T-helper 2 cell treated with Interferon-gamma antibody and Interleukin-4, amounts not matched to agents 5 μg/mL and 100 μg/mL, for 36 hours (primary cell): Measurements from ENCODE around the gene CTNND2.

ENCODE experiments used
- DNase-seq: peaks from one replicate; pipeline ENCODE4 v3.0.0; 2021; ENCODE audit warnings: low spot score
- H3K27ac Mint-ChIP-seq: one replicate; pipeline ENCODE4 v1.8.0; 2021; ENCODE audit warnings: mild to moderate bottlenecking, mixed read lengths
- H3K27me3 Mint-ChIP-seq: one replicate; pipeline ENCODE4 v1.8.0; 2021; ENCODE audit warnings: low read depth, mixed read lengths
- H3K36me3 Mint-ChIP-seq: one replicate; pipeline ENCODE4 v1.8.0; 2021; ENCODE audit warnings: low read depth, mixed read lengths
- H3K4me1 Mint-ChIP-seq: one replicate; pipeline ENCODE4 v1.8.0; 2021; ENCODE audit warnings: low read depth, mixed read lengths
- H3K4me3 Mint-ChIP-seq: one replicate; pipeline ENCODE4 v1.8.0; 2022; ENCODE audit warnings: mild to moderate bottlenecking, moderate library complexity, mixed read lengths
- H3K9me3 Mint-ChIP-seq: one replicate; pipeline ENCODE4 v1.8.0; 2021; ENCODE audit warnings: mixed read lengths

Gene CTNND2

DNA sequence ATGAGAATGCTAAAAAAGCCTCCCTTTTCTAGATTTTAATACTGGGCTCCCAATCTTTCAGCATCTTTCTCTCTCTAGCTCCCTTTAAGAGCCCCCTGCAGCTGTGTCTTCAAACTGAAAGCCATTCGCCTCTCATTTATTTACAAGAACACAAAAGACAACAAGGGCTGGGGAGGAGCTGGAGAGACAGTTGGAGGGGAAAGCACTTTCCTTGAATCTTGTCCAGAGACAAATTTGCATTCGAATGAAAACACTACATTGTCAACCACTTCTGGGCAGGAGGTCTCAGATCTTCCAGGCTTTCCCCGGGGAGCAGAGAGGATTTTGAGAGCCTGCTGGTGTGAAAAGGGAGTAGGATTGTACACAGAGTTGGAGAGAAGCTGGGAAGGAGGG, 518.3 kb downstream of the CTNND2 start:
- no peaks in the 10 kb centered on the region for H3K9me3 Mint-ChIP-seq
- no peak overlapping the region for H3K27ac Mint-ChIP-seq
- H3K27me3 Mint-ChIP-seq, result peaks cover 32% of the 10 kb centered on the region
- no peaks in the 10 kb centered on the region for H3K4me1 Mint-ChIP-seq
- H3K4me3 Mint-ChIP-seq, result no peak overlapping the region
- no peaks in the 10 kb centered on the region for H3K36me3 Mint-ChIP-seq
- no peak for DNase-seq

DNA sequence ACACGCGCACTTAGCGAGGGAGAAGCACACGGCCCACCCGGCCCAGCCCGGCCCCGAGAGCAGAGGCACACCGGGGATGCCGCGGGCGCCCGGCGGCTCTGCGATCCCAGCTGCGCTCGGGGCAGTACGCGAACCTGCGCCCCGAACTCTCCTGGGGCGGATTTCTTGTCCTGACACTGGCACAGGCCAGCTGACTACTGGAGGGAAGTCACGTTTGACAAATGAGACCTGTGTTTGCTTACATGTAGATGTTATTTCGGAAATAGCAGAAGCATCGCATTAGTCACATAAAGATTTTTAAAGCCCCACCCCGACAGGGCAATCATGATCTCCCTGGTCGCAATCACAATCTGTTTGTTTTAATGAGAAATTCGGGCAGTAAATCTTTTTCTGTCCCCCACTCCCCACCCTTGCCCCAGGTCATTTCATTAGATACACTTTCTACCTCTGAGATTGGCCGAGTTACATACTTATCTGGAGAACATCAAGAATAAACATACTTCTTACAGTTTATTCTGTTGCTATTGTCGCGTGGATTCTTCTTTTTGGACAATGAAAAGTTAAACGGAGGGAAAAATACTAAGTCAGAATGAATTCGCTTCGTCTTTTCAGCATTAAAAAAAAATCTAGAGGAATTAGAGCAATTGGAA, 518.9 kb downstream of the CTNND2 start:
- Mint-ChIP-seq H3K4me1 (no peaks in the 10 kb centered on the region), H3K36me3 (no peaks in the 10 kb centered on the region), H3K9me3 (no peaks in the 10 kb centered on the region), H3K27me3 (peaks cover 32% of the 10 kb centered on the region), H3K4me3 (no peak overlapping the region), H3K27ac (no peak overlapping the region)
- no peak for DNase-seq

DNA sequence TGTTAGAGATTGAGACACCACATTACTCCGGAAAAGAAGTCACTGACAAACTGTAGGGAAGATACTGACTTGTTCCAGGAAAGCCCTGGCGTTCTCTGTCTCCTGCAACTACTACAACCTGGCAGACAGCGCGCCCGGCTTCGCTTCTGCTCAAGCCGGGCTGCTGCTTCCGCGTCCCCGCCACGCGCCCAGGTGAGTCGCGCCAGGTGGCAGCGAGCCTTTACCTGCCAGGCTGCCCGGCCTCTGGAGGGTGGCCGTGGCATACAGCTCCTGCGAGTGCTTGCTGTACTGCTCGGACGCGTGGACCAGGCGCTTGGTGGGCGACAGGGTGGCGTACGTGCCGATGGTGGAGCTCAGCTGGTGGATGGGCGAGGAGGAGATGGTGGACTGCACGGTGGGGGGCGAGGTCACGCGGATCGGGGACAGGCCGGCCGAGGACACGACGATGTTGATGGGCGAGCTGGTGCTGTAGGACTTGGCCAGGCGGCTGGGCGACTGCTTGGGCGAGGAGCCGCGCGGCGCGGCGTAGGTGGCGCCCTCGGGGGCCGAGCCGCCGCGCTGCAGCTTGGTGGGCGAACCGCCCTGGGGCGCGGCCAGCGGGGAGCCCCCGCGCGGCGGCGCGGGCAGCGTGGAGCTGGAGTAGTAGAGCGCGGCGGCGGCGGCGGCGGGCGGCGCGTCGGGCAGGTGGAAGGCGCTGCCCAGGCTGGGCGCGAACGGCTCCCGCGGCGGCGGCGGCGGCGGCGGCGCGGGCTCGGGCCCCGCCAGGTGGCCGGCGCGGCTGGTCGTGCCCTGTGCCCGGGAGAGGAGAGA, 519.6 kb downstream of the CTNND2 start:
- DNase-seq, result no peak
- H3K9me3 Mint-ChIP-seq, result no peaks in the 10 kb centered on the region
- no peak overlapping the region for H3K27ac Mint-ChIP-seq
- no peak overlapping the region for H3K4me3 Mint-ChIP-seq
- H3K36me3 Mint-ChIP-seq, result no peaks in the 10 kb centered on the region
- no peaks in the 10 kb centered on the region for H3K4me1 Mint-ChIP-seq
- peaks cover 32% of the 10 kb centered on the region for H3K27me3 Mint-ChIP-seq

DNA sequence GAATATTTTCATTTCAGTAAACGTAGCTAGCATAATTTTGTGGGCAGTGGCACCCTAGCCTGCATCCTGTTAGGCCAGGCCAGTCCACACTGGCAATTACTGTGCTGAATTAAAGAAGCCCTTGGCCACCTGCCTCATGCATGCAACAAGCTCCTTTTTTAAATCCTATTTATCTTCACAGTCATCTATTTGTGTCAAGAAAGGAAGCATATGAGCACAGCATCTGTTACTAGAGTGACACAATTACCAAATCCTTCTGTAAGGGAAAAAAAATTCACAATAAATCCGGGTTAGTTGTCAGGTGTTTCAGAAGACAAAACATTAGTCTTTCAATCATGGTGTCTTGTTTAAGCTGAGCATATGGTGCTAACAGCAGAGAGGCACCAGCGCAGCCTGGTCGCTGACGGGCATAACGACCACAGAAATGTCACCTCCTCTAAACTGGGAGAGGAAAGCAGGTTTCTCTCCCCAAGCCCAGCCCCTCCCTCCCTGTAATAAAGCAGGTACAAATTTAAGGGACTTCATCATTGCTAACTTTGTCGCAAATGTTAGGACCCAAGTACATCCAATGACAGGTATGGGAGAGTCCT, 520.6 kb downstream of the CTNND2 start:
- Mint-ChIP-seq H3K4me1 (no peaks in the 10 kb centered on the region), H3K27ac (no peak overlapping the region), H3K9me3 (no peaks in the 10 kb centered on the region), H3K27me3 (peaks cover 30% of the 10 kb centered on the region), H3K36me3 (no peaks in the 10 kb centered on the region), H3K4me3 (no peak overlapping the region)
- DNase-seq, result no peak

DNA sequence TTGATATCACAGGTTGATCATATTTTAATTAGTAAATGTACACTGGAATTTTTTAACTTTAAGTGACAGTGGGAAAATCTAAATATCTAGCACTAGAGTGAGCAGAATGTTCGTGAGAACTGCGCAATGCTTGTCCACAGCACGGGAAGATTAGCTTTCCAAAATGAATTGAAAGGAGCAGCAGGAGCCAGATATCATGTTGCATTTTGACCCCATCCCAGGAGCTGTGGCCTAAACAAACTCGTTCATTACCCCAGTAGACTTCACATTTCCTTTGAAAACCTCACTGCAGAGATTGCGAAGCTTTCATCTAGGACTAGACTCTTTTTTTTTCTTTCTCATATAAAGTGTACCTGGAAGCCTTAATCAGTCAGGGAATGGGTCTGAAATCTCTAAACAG, 525.8 kb downstream of the CTNND2 start:
- no peak overlapping the region for H3K27ac Mint-ChIP-seq
- DNase-seq, result no peak
- H3K36me3 Mint-ChIP-seq, result no peaks in the 10 kb centered on the region
- H3K27me3 Mint-ChIP-seq, result peaks cover 8% of the 10 kb centered on the region
- no peak overlapping the region for H3K4me3 Mint-ChIP-seq
- no peaks in the 10 kb centered on the region for H3K9me3 Mint-ChIP-seq
- no peaks in the 10 kb centered on the region for H3K4me1 Mint-ChIP-seq

DNA sequence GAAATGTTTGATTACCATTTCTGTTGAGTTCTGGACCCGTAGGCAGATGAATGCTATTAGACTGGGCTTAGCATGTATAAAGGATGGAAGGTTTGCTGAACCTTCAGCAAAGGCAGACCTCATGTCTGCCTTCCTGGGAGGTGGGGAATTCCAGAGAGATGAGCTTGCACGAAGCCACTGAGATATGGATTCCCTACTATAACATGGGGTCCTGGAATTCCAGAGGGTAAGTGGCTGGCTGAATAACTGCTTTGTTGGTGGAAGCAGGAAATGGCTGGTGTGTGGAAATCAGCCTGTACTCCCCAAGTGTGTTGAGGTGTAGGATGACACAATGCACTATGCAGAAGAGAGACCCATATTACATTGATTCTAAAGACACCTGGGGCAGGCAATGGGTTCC, 526.4 kb downstream of the CTNND2 start:
- no peaks in the 10 kb centered on the region for H3K4me1 Mint-ChIP-seq
- no peak for DNase-seq
- H3K36me3 Mint-ChIP-seq, result no peaks in the 10 kb centered on the region
- H3K4me3 Mint-ChIP-seq, result no peak overlapping the region
- H3K27ac Mint-ChIP-seq, result no peak overlapping the region
- H3K9me3 Mint-ChIP-seq, result no peaks in the 10 kb centered on the region
- H3K27me3 Mint-ChIP-seq, result peaks cover 5% of the 10 kb centered on the region

DNA sequence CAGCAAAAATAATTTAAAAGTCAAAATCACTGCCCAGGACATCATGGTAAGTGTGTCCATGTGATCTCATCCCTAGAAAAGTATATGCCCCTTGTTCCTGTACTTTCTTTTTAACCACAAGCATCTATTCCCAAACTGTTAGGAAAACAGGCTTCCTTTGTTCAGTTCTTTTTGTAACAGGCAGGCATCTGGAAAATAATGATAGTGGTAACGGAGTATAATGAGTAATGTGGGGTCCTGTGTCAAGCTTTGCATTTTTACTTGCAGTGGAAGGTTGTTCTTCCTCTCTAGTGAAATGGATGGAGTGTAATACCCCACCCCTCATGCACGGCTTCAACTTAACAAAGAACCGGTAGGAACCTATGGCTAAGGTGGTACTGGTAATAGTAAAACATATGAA, 532.1 kb downstream of the CTNND2 start:
- Mint-ChIP-seq H3K36me3 (no peaks in the 10 kb centered on the region), H3K9me3 (no peaks in the 10 kb centered on the region), H3K27me3 (no peaks in the 10 kb centered on the region), H3K4me1 (no peaks in the 10 kb centered on the region), H3K27ac (no peak overlapping the region), H3K4me3 (no peak overlapping the region)
- no peak for DNase-seq

DNA sequence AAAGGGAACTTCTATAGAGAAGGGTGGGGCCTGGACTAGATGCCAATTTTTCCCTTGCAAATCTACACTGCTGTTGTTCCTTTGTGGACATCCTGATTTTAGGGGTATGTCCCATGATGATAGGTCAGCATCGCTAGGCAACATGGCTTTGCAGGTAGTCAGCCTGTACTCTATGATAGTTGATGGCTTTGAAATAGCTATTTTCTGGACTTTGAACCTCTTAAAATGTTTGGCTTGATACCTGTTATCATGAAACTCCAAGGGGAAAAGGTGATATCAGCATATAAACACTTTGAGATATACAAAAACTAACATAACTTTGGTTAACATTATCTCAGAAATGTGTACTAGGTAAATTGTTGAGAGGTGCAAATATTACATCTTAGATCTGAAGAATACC, 533.2 kb downstream of the CTNND2 start:
- Mint-ChIP-seq H3K27ac (no peak overlapping the region), H3K9me3 (no peaks in the 10 kb centered on the region), H3K36me3 (no peaks in the 10 kb centered on the region), H3K4me3 (no peak overlapping the region), H3K27me3 (no peaks in the 10 kb centered on the region), H3K4me1 (no peaks in the 10 kb centered on the region)
- DNase-seq, result no peak

DNA sequence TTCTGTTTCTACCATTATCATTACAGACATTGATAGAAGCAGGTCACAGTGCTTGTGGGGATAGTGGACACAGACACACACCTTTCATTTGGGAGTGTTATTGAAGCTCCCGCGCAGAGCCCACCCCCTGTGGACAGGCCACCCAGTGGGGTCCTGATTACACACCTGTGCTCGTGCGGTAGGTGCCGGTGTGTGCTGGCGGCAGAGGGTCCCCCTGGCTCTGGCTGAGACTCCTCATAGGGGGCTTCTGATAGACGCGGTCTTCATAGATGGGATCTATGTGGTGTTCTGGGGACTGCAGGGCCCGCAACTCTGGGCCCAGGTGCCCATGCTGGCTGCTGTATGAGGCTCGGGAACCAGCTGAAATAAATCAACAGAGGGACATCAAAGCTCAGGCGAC, 539.7 kb downstream of the CTNND2 start:
- H3K27me3 Mint-ChIP-seq, result no peaks in the 10 kb centered on the region

DNA sequence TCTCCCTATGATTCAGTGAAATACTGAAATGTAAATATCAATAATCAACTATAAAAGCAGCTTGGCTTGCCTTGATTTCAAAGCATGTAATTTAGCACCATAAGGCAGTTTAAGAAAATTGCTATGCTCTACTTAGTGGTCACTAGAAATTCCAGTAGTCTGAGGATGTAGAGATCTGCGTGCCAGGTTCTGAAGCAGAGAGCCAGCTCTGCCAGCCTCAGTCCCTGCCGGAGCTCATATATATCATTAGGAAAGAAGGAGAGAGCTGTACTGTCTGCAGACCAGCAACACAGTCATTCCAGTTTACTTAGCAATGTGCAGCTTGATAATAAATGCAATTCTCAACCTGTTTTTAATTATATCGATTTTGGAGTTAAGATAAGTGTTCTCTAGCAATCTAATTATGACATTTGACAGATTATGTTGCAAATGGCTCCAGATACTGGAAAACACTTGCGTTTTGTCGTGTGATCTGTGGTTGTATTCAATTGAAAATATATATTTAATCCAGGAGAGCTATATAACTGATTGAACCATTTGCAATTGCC, 540.5 kb downstream of the CTNND2 start:
- no peak for DNase-seq
- H3K27me3 Mint-ChIP-seq, result no peaks in the 10 kb centered on the region
- no peaks in the 10 kb centered on the region for H3K4me1 Mint-ChIP-seq
- H3K4me3 Mint-ChIP-seq, result no peak overlapping the region
- H3K27ac Mint-ChIP-seq, result no peak overlapping the region
- no peaks in the 10 kb centered on the region for H3K36me3 Mint-ChIP-seq
- H3K9me3 Mint-ChIP-seq, result no peaks in the 10 kb centered on the region

More for the DNA sequence above, 539.7 kb downstream of the CTNND2 start:
- Mint-ChIP-seq H3K9me3 (no peaks in the 10 kb centered on the region), H3K4me3 (no peak overlapping the region), H3K27ac (no peak overlapping the region), H3K4me1 (no peaks in the 10 kb centered on the region), H3K36me3 (no peaks in the 10 kb centered on the region)
- DNase-seq, result no peak

DNA sequence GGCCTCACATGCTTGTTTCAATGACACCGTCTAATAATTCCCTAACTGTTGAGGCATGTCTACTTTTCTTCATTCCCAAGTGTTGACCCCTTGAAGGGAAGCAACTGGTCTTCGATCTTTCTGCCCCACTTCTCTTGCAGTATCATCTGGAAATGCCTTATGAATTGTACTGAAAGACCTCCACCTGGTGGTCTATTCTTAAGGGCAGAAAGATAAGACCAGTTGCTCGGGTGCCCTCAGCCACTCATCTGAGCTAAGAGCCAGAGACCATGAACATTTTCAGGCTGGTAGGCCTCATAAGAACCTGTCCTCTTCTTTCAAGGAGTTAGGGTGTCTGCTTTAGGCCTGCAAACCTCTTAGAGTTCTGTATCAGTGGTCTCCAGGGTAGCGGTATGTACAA, 542.5 kb downstream of the CTNND2 start:
- no peak for DNase-seq
- H3K27ac Mint-ChIP-seq, result no peak overlapping the region
- H3K9me3 Mint-ChIP-seq, result no peaks in the 10 kb centered on the region
- no peaks in the 10 kb centered on the region for H3K4me1 Mint-ChIP-seq
- H3K4me3 Mint-ChIP-seq, result no peak overlapping the region
- no peaks in the 10 kb centered on the region for H3K27me3 Mint-ChIP-seq
- H3K36me3 Mint-ChIP-seq, result no peaks in the 10 kb centered on the region

DNA sequence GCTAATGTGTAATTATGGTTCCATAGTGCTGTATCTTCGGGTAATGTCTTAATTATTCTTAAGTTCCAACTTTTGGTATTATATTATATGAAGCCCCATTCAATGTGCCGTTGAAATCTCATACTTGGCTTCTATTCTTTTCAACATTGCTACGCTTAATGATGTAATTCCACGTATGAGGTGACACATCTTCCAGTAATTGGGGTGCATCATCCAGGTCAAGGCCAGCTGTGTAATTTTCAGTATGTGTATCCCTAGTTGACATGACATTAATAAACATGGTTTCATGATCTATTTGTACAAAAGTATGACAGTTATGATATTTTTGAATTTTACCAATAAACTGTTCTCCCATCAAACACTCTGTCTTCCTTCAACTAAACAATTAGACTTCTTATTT, 546.3 kb downstream of the CTNND2 start:
- Mint-ChIP-seq H3K4me3 (no peak overlapping the region), H3K4me1 (no peaks in the 10 kb centered on the region)

DNA sequence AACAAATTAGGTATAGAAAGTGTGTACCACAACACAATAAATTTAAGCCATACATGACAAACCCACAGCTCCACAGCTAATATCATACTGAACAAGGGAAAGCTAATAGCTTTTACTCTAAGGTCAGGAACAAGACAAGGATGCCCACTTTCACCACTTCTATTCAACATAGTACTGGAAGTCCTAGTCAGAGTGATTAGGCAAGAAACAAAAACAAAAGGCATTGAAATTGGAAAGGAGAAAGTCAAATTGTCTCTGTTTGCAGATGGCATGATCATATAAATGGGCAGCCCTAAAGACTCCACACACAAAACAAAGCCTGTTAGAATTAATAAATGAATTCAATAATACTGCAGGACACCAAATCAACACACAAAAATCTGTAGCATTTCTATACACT, 548.8 kb downstream of the CTNND2 start:
- Mint-ChIP-seq H3K4me1 (no peaks in the 10 kb centered on the region), H3K9me3 (no peaks in the 10 kb centered on the region), H3K27ac (no peak overlapping the region), H3K4me3 (no peak overlapping the region), H3K27me3 (no peaks in the 10 kb centered on the region), H3K36me3 (no peaks in the 10 kb centered on the region)
- DNase-seq, result no peak

More for the DNA sequence above, 546.3 kb downstream of the CTNND2 start:
- Mint-ChIP-seq H3K36me3 (no peaks in the 10 kb centered on the region), H3K27me3 (no peaks in the 10 kb centered on the region), H3K9me3 (no peaks in the 10 kb centered on the region), H3K27ac (no peak overlapping the region)
- DNase-seq, result no peak

DNA sequence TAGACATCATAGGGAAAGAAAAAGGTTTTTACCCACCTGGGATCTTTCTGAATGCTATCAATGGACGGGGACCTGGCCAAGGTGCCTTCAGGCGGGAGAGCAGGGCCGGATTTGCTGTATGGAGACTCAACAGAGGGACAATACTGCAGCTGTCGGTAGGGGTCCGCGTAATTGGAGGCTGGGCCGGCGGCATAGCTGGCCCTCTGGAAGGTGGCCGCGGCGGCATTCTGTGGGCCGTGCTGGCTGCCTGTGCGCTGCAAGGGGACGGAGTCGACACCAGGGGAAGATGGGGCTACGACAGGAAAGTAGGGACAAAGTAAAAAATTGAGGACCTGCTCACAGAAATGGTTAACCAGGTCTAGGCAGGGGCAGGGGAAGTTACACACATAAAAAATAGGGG, 557.9 kb downstream of the CTNND2 start:
- Mint-ChIP-seq H3K4me3 (no peak overlapping the region), H3K27me3 (no peaks in the 10 kb centered on the region), H3K27ac (no peak overlapping the region), H3K9me3 (no peaks in the 10 kb centered on the region), H3K4me1 (no peaks in the 10 kb centered on the region), H3K36me3 (no peaks in the 10 kb centered on the region)
- no peak for DNase-seq
